Sigmoid colon (tissue), 4 donors: Measurements from ENCODE around the gene EXT2.

Experiments used
- POLR2A ChIP-seq, 2 donors: fragments of 450-650 bp; IDR thresholded peaks; one replicate each; pipeline ENCODE4 v1.6.1; 2016; ENCODE audit warnings: antibody characterized with exemption in 2 of 2, mild to moderate bottlenecking in 2 of 2, moderate library complexity in 2 of 2
- POLR2AphosphoS5 ChIP-seq, 4 donors: sonication (generic); formaldehyde crosslinking; IDR thresholded peaks; one replicate each; pipeline ENCODE4 v1.6.1; 2017; ENCODE audit warnings: antibody characterized with exemption in 4 of 4

DNA sequence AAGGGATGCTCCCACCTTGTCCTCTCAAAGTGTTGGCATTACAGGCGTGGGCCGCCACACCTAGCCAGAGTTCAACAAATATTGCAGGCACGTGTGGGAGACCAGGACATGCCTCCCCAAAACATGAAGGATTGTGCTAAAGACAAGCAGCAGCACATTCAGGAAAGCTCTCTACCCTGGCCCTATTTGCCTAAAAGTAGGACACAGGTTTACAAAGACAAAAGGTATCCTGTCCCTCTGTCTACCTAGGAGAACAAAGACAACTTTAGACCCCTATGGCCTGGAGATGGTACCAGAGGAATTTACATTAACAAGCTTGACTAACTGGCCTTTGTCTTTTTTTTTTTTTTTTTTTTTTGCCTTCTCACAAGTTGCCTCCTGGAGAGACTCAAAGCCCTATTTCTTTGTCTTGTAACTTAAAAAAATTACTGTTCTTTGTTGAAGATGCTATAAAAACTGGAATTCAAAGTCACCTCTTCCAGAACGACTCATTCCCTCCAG, 30.3 kb upstream of the EXT2 start:
- no peak for TF ChIP-seq POLR2A (IDR thresholded peaks at IDR 0.05)
- no peak for TF ChIP-seq POLR2AphosphoS5 (IDR thresholded peaks at IDR 0.05)
